ENCODE results near the gene TCF4.

Gene TCF4

DNA sequence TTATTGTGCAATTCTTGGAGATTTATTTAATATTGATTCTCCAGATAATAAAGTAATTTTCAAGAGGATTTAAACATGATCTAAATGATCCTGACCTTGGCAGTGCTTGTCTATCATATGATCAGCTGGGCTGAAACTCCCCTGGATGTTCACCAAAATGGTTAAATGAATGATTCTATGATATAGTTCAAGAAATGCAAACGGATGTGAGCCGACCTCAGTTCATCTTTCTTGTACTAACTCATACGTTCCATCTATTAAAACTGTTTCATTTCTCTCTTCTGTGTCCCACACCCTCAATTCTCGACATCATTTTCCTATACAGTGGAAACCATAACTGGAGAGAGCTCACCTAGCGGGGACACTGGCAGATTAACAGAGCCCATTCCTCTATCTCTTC is 347.0 kb downstream of the TCF4 start:
- FAIRE-seq (no peak), DNase-seq (ENCODE audit: insufficient read length, low spot score) (no peak)
- TF ChIP-seq PAX5 (IDR thresholded peaks at IDR 0.05; ENCODE audit: insufficient read depth, low read length, severe bottlenecking) = no peak
- TF ChIP-seq SPI1 (IDR thresholded peaks at IDR 0.05; ENCODE audit: low read depth, low read length) = peak; percentile 64

DNA sequence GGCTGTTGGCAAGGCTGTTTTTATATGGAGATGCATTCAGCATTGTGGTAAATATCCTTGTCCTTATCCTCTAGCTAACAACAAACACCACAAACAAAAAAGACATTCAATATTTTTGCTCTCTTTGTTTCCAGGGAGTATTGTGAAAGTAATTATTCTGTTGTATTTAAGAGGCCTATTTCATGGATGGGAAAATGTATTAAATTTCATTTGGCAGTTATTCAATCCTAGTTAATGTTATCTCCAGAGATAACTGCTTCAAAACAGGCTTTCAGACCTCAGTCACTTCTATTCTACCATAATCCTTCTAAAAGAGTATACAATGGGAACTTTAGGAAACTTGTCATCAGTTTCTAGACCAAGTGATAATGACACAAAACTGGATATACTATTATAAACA is 348.3 kb downstream of the TCF4 start:
- TF ChIP-seq TAF1 (IDR thresholded peaks at IDR 0.05; ENCODE audit: low read depth, low read length) (no peak), POLR2A (IDR thresholded peaks at IDR 0.05; ENCODE audit: low read depth, low read length) (no peak), POLR2AphosphoS5 (IDR thresholded peaks at IDR 0.05; ENCODE audit: low read depth, low read length) (no peak), SPI1 (IDR thresholded peaks at IDR 0.05; ENCODE audit: low read depth, low read length) (no peak), POU2F2 (IDR thresholded peaks at IDR 0.05; ENCODE audit: low read depth, low read length) (no peak), PAX5 (IDR thresholded peaks at IDR 0.05; ENCODE audit: insufficient read depth, low read length, severe bottlenecking) (no peak)
- FAIRE-seq (no peak), DNase-seq (ENCODE audit: insufficient read length, low spot score) (no peak)

DNA sequence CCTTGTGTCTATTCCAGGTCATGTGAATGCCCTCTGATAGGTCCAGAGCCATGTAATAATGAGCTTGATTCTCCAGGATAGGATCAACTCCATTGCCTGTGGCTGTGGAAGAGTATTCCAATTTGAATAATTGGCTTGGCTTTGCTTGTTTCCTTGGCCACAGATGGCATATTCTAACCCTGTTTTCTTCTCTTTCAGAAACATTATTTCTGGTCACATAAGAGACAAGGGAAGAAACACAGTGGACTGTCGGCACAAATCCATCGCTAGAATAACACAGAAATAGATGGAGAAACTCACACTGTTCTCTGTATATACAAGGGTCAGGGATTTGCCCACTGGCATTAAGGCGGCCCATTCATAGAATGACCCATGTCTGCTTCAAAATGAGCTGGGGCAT is 350.3 kb downstream of the TCF4 start:
- FAIRE-seq (no peak), DNase-seq (ENCODE audit: insufficient read length, low spot score) (no peak)
- TF ChIP-seq SPI1 (IDR thresholded peaks at IDR 0.05; ENCODE audit: low read depth, low read length) (no peak), TAF1 (IDR thresholded peaks at IDR 0.05; ENCODE audit: low read depth, low read length) (no peak), POLR2AphosphoS5 (IDR thresholded peaks at IDR 0.05; ENCODE audit: low read depth, low read length) (no peak), PAX5 (IDR thresholded peaks at IDR 0.05; ENCODE audit: insufficient read depth, low read length, severe bottlenecking) (no peak), POU2F2 (IDR thresholded peaks at IDR 0.05; ENCODE audit: low read depth, low read length) (no peak), POLR2A (IDR thresholded peaks at IDR 0.05; ENCODE audit: low read depth, low read length) (no peak)

DNA sequence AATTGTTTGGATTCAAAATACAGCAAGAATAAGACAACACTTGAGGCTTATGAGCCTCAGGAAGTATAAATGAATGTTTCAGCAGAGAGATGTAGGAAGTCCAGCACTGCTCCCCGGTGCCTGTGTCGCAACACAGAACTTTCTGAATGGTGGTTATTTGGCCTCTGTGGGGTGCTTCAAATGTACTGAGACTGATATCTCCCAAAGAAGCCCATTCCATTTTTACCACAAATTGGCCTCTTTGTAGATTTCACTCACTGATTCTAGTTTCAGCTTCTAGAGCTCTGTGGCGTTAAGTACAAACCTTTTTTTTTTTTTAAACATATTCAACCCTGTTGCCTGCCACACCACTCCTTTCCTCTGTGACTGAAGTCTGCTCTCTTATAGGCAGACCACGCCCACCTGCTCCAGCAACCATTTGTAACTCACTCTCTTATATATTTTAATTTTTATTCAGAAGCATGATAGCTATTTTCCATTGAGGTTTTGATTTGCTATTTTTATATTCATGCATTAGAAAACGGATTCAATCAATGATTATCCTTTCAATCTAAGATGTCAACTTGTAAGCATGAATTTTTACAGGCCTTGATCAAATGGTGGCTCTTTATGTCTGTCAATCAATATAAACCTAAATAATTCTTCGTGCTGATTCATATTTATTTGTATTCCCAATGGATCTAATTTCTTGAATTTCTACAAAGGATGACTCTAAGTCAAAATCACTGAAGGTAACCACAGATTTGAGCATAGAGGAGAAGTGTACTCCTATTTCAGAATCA is 351.7 kb downstream of the TCF4 start:
- no peak for TF ChIP-seq POU2F2 (IDR thresholded peaks at IDR 0.05; ENCODE audit: low read depth, low read length)
- no peak for TF ChIP-seq SPI1 (IDR thresholded peaks at IDR 0.05; ENCODE audit: low read depth, low read length)
- DNase-seq (ENCODE audit: insufficient read length, low spot score) = no peak
- peak; percentile 75 for FAIRE-seq

DNA sequence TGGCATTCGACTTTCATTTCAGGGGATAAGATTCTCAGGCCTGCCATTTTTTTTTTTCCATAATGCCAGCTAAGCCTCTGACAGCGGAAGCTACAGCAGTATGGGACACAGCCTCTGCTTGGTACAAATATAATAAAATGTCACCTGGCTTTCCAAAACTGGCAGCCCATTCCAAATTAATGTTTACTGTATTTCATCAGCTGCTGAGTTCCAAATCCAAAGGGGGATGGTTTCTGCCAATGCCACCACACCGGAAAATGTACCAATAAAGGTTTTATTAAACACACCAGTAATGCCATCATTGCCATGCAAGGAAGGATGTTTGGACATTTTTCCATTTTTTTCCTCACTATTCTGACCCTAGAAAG is 352.9 kb downstream of the TCF4 start:
- no peak for TF ChIP-seq TAF1 (IDR thresholded peaks at IDR 0.05; ENCODE audit: low read depth, low read length)
- no peak for TF ChIP-seq POLR2AphosphoS5 (IDR thresholded peaks at IDR 0.05; ENCODE audit: low read depth, low read length)
- no peak for TF ChIP-seq SPI1 (IDR thresholded peaks at IDR 0.05; ENCODE audit: low read depth, low read length)
- DNase-seq (ENCODE audit: insufficient read length, low spot score) (no peak), FAIRE-seq (no peak)

DNA sequence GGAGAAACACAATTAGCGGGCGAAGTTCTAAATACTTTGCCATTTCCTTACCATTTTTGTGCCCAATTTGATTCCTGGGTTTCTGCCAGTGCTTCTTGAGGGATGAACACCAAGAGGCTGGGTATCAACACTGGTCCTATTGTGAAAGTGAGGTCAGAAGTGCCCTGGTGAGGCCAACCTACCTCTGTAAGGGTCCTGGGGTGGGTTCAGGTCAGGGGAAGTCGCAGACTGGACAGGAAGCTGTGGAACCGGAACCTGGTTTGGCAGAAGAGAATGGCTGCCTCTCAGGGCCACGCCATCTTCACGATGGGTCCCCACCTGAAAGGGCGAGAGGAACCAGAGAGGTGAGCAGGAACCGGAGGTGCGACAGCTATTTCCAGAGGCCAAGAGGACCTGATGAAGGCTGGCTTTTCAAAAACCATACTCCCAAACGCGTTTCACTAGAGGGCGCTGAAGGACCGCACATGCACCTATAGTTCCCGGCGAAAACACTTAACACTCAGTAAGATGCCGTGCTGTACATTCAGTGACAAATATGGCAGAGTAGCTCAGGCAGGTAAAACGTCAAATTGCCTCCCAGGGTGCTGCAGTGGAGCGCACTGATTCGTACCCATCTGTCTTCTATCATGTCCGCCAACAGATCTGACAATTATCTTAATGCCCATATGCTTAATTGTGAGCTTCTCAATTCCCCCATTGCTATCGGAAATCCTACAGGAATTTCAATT is 353.5 kb downstream of the TCF4 start:
- FAIRE-seq = peak; percentile 95
- TF ChIP-seq SPI1 (IDR thresholded peaks at IDR 0.05; ENCODE audit: low read depth, low read length) (no peak), TAF1 (IDR thresholded peaks at IDR 0.05; ENCODE audit: low read depth, low read length) (no peak), POU2F2 (IDR thresholded peaks at IDR 0.05; ENCODE audit: low read depth, low read length) (0 out of 2 replicates have a peak, but pooled peaks have one; percentile 48), POLR2AphosphoS5 (IDR thresholded peaks at IDR 0.05; ENCODE audit: low read depth, low read length) (no peak), PAX5 (IDR thresholded peaks at IDR 0.05; ENCODE audit: insufficient read depth, low read length, severe bottlenecking) (peak; percentile 32), POLR2A (IDR thresholded peaks at IDR 0.05; ENCODE audit: low read depth, low read length) (no peak)
- DNase-seq (ENCODE audit: insufficient read length, low spot score) = no peak

DNA sequence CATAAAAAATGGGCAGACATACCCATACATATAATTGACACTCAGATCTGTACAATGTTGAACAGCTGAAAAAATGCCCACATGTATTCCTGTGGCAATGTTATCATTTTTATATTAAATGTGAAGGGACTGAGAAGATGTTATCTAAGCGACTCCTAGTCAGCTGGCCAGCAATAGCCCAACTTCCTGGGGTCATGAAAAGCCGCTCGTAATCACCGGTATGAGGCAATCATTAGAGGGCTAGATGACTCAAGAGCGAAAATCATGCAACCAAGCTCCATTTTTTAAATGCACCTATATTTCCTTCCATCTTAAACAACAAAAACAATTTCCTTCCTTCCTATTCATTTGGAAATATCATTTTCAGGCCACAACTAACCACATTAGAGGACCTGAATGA is 354.1 kb downstream of the TCF4 start:
- DNase-seq (ENCODE audit: insufficient read length, low spot score) (no peak), FAIRE-seq (no peak)
- TF ChIP-seq TAF1 (IDR thresholded peaks at IDR 0.05; ENCODE audit: low read depth, low read length) (no peak), POLR2AphosphoS5 (IDR thresholded peaks at IDR 0.05; ENCODE audit: low read depth, low read length) (no peak), SPI1 (IDR thresholded peaks at IDR 0.05; ENCODE audit: low read depth, low read length) (no peak), POLR2A (IDR thresholded peaks at IDR 0.05; ENCODE audit: low read depth, low read length) (no peak), POU2F2 (IDR thresholded peaks at IDR 0.05; ENCODE audit: low read depth, low read length) (no peak), PAX5 (IDR thresholded peaks at IDR 0.05; ENCODE audit: insufficient read depth, low read length, severe bottlenecking) (no peak)

DNA sequence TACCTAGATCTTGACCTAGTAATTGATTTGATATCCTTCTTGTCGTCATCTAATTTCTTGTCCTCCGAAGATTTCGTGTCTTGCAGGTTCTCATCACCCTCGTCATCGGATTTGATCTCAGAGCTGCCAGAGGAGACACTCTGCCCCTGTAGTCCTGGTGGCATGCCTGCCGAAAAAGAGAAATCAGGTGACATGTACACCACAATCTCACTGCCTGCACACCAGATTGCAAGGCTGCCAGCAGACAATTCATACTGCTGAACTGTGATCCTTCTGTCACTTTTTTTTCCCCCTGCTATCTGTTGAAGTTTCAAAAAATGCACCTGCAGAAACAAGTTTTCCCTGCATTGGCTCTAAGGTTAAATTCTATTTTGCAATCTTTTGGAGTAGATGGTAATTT is 355.5 kb downstream of the TCF4 start:
- DNase-seq (ENCODE audit: insufficient read length, low spot score) (no peak), FAIRE-seq (no peak)
- TF ChIP-seq PAX5 (IDR thresholded peaks at IDR 0.05; ENCODE audit: insufficient read depth, low read length, severe bottlenecking) = no peak
- TF ChIP-seq TAF1 (IDR thresholded peaks at IDR 0.05; ENCODE audit: low read depth, low read length) = no peak
- TF ChIP-seq POU2F2 (IDR thresholded peaks at IDR 0.05; ENCODE audit: low read depth, low read length) = no peak
- TF ChIP-seq POLR2AphosphoS5 (IDR thresholded peaks at IDR 0.05; ENCODE audit: low read depth, low read length) = no peak
- TF ChIP-seq SPI1 (IDR thresholded peaks at IDR 0.05; ENCODE audit: low read depth, low read length) = no peak
- TF ChIP-seq POLR2A (IDR thresholded peaks at IDR 0.05; ENCODE audit: low read depth, low read length) = no peak

DNA sequence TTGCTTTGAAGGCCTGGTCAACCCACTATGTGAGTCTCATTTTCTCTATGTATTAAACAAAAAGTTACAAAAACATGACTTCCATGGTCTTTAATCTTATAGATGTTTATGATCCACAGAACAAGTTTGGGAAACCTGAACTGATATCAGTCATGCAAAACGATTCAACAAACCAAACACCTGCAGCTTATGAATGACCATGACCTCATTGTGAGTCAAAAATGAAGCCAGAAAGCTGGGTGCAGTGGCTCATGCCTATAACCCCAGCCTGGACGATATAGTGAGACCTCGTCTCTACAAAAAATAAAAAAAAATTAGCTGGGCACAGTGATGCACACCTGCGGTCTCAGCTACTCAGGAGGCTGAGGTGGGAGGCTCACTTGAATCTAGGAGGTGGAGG is 358.3 kb downstream of the TCF4 start:
- DNase-seq (ENCODE audit: insufficient read length, low spot score) (no peak), FAIRE-seq (no peak)
- TF ChIP-seq SPI1 (IDR thresholded peaks at IDR 0.05; ENCODE audit: low read depth, low read length) (no peak), PAX5 (IDR thresholded peaks at IDR 0.05; ENCODE audit: insufficient read depth, low read length, severe bottlenecking) (no peak), TAF1 (IDR thresholded peaks at IDR 0.05; ENCODE audit: low read depth, low read length) (no peak), POLR2AphosphoS5 (IDR thresholded peaks at IDR 0.05; ENCODE audit: low read depth, low read length) (no peak), POLR2A (IDR thresholded peaks at IDR 0.05; ENCODE audit: low read depth, low read length) (no peak), POU2F2 (IDR thresholded peaks at IDR 0.05; ENCODE audit: low read depth, low read length) (no peak)

DNA sequence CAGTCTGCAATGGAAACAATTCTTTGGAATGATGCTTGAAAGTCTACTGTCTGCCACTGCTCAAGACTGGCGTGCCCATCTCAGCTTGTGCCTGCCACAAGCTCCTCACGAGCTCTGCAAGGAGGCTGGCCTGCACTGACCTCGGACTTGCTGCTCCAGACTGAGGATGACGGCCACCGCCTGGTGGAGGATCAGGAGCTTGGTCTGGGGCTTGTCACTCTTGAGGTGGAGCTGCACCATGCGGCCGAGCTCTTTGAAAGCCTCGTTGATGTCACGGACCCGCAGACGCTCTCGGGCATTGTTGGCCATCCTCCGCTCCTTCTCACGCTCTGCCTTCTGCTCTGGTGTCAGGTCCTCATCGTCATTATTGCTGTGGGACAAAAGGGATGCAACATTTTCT is 359.3 kb downstream of the TCF4 start:
- DNase-seq (ENCODE audit: insufficient read length, low spot score) = no peak
- TF ChIP-seq TAF1 (IDR thresholded peaks at IDR 0.05; ENCODE audit: low read depth, low read length) (no peak), PAX5 (IDR thresholded peaks at IDR 0.05; ENCODE audit: insufficient read depth, low read length, severe bottlenecking) (no peak), SPI1 (IDR thresholded peaks at IDR 0.05; ENCODE audit: low read depth, low read length) (no peak), POU2F2 (IDR thresholded peaks at IDR 0.05; ENCODE audit: low read depth, low read length) (no peak), POLR2AphosphoS5 (IDR thresholded peaks at IDR 0.05; ENCODE audit: low read depth, low read length) (no peak), POLR2A (IDR thresholded peaks at IDR 0.05; ENCODE audit: low read depth, low read length) (no peak)
- peak; percentile 35 for FAIRE-seq
